CD4-positive, alpha-beta T cell treated with Interleukin-21 for 1 hour (primary cell): ENCODE data around the gene SEPHS1.
A peak's percentile ranks its signal among the peaks of the same experiment; 100 is the strongest.
"Not testable (repeated sequence)": the region's sequence is repeated elsewhere in the genome, so short reads cannot be mapped to it uniquely, and the experiment has no call there.

Experiments used
- DNase-seq: peaks from one replicate; pipeline ENCODE4 v3.0.0-alpha.2; 2020

The SEPHS1 gene

DNA sequence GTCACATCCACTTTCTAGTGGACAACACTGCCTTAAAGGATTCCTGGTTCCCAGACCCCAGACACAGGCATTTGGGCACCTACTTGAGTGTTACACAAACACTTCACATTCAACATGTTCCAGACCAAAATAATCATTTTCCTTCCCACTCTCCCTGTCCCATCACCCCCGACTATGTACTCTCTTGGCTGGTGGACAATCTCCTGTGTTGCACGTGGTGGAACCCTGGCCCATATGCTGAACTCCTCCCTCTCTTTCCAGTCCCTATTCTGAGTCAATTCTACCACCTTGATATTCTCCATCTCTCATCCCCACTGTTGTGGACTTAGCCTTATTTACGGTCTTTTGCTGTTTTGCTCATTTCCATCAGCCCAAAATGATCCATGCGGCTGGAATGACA, 8.3 kb upstream of the SEPHS1 start:
- no peak for DNase-seq

DNA sequence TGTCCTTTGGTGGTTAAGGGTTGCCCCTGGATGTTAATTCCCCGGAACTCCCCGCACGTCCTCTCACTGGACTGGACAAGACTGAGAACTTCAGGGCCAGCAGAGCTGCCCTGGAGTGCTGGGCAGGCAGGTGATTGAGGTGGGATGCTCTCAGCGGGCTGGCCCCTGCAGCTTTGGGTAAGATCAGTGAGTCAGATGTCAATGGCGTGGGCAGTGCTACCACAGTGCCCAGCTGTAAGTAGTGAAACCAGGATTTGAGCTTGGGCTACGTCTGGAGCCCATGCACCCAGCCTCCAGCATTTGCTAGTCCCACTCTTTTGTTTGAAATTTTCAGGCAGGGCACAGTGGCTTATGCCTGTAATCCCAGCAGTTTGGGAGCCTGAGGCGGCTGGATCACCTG, 6.7 kb upstream of the SEPHS1 start:
- no peak for DNase-seq

DNA sequence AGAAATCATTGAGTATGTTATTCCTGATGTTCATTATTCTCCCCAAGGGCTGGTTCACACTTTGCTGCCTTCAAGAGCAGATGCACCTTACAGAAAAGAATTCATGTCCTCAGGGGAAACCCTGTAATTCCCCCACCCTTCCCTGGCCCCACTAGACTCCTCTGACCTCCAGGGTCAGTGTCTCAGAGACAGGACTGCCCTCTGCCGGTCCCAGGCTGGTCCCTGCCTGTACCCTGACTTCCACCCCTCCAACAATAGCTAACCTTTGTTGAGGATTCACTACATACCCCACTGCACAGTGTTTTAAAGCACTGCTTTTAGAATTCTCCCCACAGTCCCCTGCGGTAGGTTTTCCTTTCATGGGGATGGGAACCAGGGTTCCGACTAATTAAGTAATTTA, 4.4 kb upstream of the SEPHS1 start:
- no peak for DNase-seq

DNA sequence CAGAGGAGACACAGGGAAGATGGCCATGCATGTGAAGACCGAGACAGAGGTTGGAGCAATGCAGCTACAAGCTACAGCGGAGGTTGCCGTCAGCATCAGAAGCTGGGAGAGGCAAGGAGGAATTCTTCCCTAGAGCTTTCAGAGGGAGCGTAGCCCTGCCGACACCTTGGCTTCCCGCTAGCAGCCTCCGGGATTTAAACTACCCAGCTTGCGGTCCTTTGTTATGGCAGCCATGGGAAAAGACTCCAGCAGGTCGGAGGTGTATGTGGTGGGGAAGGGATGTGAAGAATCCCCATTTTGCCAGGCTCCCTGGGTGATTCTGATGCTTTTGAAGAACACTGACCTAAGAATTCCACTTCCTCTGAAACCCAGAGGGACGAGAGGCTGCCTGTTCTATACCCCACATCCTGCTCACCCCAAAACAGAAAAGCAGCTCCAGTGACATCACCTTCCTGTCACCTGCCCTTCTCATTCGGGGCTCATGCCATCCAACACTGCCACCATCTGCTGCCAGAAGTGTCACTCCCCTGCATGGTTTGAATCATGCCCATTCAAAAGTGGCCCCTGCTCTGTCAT, 3.3 kb upstream of the SEPHS1 start:
- peak; percentile 62 for DNase-seq

DNA sequence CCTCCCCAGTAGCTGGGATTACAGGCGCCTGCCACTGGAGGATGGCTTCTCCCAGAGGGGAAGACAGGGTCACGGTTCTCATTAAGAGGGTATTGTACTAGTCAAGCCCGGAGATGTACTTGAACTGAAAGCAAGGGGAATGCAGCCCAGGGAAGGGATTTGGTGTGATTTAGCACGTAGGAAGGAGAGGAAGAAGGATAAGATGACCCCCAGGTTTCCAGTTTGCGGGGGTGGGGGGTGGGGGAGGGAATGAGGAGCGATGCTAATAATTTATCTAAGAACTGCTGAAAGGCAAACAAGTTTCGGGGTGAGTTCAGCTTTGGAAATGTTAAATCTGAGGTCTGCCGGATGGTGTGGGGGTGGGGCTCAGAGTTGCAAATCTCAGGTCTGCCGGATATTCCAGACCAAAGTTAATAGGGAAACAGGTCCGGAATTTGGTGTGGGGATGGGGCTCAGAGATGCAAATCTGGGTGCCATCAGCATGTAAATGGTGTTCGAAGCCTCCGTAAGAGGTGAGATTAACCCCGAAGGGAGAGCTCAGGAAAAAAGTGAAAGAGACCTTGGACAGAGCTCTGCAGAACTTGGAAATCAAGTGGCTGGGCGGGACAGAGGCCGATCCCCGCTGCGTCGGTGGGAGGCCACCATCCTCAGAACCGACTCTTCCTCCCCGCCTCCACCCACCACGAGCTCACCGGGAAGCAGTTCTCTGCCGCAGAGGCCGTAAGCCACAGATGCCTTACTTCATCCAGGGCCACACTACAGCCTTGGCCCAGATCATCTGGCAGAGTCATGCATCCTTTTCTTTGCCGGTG, 1.6 kb upstream of the SEPHS1 start:
- no peak for DNase-seq

DNA sequence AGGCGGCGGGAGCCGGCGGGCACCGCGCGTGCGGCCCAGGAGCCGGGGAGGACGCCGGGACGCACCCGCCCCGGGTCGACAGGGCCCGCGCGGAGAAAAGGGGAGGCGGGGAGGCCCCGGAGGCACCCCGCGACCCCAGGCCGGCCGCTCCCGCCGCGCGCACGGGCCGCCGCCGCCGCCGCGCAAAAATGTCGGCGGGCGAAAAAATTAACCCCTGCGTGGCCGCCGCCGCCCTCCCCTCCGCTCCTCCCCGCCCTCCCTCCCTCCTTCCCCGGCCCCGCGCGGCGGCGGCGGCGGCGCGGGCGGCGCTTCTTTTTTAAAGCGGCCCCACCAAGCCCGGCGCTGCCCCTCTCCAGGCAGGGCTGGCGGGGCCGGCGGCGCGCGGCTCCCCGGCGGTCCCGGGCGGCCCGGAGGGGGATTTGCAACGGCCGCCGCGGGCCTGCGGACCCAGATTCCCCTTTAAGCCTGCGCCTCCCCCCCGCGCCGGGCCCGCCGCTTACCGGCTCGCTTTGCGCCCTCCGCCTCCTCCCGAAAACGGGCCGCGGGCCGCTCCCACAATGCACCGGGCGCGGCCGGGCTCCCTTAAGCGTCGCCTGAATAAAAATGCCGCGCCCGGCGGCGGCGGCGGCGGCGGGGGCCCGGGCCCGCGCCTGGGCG, 465 bp downstream of the SEPHS1 start:
- peak; percentile 81 for DNase-seq

DNA sequence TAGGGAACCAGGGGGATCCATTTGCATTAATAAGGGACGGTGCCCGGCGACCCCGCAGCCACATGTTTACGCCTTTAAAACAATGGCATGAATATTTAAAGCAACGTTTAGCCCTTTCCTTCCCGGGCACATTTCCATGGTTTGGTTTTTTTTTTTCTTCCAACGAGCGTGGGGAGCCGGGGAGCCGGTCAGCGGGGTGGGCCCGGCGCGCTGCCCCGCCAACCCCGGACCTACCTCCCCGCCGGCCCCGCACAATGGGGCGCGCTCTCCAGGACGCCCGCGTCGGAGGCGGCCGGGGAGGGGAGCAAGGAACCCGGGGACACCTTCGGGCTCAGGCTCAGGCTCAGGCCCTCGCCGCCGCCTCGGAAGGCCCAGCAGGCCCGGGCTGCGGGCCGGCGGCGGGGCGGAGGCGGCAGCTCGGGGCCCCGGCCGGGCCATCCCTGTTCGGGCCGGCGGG, 1.0 kb downstream of the SEPHS1 start:
- no peak for DNase-seq

DNA sequence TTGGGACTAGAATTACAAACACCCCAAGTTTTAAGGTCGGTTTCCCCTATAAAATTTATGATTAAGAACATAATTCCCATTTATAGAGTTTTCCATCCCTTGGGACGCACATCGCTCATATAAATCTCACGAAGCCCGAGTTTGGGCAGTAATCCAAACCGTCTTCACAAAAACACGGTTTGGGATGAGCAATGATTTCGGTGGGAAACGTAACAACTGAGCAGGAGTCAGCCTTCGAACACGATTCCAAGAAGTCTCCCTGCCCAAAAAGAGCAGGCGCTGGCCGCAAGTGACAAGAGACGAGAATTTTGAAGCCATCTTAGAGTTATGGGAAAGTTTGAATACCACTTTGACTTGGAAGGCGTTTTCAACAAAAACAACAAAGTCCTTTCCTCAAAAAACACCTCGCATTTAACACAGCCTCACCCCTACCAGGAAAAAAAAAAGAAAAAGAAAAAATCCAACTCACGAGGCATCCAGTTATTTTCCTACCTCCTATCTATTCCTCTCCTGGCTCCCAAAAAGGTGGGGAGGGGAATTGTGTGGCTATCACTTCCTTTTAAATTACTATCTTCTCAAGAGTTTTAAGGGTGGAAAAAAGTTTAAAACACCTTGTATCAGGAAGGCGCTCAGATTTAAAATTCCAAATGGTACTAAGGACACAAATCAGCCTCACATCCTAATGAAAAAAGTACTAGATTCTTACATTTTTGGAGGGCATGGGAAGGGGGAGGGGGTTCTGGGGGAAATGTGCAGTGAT, 1.6 kb downstream of the SEPHS1 start:
- DNase-seq, result no peak

DNA sequence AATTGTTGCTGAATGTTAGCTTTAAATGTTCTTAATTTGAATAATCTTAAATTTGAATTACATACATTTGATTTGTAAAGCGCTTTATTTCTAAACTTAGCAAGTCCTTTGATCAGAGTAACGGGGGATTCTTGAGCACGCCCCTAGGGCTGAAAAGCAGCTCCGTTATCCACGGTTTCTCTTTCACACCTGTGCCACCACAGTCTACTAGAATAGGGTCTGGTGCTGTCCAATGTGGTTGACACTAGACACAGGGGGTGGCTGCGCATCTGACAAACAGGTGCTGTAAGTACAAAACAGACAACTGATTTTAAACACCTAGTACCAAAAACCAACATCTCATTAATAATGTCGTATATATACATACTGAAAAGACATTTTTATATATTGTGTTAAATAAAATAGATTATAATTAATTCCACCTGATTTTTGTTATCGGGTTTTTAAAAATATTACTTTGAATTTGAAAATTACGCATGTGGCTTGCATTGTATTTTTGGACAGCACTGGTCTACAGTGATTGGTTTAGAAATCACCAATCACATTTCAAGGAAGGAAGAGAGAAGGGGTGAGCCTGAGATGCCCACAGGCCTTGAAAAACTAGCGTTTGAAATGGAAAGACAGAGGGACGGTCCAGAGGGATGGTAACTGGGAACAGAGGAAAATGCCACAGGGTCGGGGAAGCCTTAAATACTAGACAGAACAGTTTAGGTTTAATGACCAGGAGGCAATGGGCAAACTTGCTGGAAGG, 7.3 kb downstream of the SEPHS1 start:
- peak; percentile 59 for DNase-seq

DNA sequence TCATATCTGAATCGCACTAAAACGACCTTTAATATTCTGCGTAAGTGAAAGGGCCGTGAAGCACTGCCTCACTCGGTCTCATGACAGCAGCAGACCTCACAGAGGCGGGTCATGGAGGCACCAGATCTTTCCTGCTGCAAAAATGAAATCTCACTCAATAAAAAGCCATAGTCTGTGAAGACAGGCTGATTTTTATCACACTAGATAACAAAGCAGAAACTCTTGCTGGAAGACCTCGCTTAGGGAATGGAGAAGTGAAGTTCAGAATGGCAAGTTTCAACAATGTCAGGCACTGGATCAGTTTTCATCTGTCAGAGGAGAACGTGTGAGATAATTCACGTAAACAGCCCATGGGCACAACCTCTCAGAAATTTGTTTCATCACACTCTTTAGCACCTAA, 8.0 kb downstream of the SEPHS1 start:
- DNase-seq, result no peak

DNA sequence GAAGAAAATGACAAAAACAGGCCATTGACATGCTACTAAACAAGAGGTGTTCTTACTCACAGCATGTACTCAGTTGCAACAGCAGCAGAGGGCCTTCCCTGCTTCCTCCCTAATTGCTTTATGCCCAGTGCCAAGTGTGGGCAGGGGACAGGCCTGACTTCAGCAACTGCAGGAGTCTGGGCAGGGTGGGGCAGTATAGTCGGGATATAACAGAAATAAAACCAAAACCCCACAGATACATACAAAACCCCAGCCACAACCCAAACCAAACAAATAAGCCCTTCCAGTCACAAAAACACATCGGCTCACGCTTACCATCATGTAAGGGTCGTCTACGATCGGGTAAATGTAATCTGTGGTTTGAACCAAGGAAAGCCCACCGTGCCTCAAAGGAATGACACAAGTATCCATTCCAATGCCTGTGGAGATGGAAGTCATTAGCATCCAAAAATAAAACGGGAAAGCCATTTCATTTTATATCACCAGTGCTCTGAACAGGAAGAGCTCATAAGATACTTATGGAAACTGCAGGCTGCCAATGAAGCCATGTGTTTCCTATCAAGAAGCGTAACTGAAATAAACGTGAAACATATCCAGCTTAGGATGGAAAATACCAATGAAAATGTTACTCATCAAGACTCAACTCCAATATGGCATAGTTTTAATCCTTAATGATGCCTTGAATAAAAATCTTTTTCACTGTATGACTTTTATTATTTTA, 9.5 kb downstream of the SEPHS1 start:
- DNase-seq, result no peak

DNA sequence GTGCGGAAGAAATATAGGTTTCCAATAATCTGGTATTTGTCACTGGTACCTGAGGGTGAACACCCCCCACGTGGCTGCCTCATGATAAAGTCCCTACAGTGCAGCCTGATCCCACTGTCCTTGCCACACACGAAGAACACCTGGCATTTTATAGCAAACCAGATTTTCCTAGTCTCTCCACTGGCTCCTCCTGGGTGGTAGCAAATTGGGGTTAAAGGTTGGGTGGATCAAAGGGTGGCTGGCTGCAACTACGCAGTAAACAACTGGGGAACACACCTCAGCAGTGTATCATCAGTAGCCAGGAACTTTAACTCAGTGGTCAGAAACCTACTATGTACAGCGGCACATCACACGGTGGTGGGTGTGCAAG, 10.3 kb downstream of the SEPHS1 start:
- no peak for DNase-seq

DNA sequence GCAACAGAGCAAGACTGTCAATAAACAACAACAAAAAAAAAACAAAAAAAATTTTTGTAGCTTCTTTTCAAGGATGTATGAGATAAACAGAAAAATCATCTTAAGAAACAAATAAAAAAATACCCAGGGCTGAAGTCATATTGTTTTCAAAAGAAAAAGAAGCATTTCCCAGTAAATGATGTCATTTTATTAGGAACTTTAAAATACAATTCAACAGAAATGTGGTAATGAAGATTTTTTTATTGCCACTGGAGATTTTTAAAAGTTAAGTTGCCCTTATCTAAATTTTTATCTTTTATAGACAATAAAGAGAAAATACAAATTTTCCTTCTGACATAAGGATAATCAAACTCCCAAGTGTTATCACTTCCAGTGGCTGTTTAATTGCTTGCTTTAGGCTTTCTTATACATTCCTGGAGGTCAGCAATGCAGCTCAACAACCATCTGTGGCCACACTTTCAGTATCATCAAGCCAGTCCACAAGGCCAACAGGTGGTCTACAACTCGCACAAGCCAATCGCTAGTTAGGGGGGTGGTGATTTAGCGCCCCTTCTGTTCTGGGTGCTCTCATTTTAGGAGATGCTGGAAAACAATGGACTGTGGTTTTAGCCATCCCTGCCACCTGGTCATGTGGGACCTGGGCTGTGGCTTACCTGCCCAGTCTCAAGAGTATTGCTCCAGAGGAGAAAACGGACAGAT, 10.8 kb downstream of the SEPHS1 start:
- DNase-seq, result no peak

DNA sequence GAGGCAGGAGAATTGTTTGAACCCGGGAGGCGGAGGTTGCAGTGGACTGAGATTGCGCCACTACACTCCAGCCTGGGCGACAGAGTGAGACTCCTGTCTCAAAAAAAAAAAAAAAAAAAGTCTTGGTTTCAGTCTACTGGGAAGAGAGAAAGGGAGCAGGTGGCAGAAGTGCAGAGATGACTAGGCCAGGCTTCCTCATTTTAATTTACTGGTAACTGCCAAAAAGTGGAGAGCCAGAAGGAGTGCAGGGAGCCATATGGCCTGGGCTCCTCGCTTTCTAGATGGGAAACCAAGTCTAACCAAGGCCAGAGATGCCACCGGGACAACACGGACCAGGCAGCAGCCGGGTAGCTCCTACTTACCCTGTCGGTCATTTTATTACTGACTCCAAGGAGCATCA, 12.2 kb downstream of the SEPHS1 start:
- DNase-seq, result no peak

DNA sequence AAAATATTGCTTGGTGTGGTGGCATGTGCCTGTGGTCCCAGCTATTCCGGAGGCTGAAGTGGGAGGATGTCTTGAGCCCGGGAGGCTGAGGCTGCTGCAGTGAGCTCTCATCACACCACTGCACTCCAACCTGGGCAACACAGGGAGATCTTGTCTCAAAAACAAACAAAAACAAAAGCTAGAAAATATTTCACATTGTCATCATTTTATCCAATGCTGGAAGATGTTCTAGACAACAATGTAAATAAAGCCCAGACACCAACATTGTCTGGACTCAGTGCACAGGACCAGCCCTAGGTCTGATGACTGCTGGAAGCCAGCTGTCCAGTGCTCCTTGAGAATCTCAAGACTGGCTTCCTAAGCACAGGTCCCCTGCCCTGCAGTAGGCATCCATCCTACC, 13.5 kb downstream of the SEPHS1 start:
- DNase-seq, result no peak

DNA sequence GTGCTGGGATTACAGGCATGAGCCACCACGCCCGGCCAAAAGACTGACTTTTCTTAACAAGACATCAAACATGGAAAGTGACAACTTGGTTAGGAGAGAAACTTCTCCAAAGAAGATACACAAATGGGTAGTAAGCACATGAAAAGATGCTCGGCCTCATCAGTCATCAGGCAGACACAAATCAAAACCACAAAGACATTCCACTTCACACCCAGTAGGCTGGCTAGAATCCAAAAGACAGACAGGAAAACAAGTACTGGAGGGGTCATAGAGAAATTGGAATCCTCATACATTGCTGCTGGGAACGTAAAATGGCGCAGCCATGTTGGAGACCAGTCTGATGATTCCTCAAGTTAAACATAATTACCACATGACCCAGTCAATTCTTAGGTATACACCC, 16.4 kb downstream of the SEPHS1 start:
- no peak for DNase-seq

DNA sequence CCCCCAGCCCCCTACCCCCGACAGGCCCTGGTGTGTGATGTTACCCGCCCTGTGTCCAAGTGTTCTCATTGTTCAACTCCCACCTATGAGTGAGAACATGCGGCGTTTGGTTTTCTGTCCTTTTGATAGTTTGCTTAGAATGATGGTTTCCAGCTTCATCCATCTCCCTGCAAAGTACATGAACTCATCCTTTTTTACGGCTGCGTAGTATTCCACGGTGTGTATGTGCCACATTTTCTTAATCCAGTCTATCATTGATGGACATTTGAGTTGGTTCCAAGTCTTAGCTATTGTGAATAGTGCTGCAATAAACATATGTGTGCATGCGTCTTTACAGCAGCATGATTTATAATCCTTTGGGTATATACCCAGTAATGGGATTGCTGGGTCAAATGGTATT, 17.1 kb downstream of the SEPHS1 start:
- not testable (repeated sequence) for DNase-seq

DNA sequence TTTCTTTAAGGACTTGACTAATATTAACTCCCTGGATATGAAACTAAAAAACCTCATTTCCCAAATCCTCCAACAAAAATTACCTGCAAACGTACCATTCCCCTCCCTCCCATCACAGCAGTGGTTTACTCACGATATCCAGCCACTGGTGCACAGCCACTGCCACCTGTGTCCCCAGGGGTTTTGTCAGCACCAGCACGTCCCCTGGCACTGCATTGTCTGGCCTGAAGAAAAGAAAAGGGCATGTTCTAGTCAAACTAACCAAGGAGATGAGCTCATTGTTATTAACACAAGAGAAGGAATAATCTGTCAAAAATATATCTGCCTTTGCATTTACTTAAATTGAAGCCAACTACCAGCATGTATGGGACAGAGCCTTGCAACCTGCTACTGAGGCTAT, 18.5 kb downstream of the SEPHS1 start:
- DNase-seq, result no peak

DNA sequence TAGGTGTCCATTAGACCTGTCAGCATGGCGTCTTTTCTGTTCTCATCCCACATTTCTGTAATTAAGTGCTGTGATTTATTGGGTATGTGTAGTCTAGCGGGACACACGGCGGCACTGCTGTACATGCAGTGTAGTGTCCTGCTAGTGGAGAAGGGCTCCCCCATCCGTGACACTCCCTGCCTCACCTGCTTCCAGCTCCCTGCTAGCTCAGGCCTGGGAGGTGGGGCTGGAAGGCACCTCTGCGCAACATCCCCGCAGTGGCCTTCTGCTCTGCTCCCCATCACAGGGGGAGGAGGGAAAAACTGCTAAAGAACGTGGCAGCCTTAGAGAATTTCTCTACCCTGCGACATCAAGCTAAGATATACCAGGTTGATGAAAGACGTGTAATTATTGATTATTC, 19.5 kb downstream of the SEPHS1 start:
- no peak for DNase-seq

DNA sequence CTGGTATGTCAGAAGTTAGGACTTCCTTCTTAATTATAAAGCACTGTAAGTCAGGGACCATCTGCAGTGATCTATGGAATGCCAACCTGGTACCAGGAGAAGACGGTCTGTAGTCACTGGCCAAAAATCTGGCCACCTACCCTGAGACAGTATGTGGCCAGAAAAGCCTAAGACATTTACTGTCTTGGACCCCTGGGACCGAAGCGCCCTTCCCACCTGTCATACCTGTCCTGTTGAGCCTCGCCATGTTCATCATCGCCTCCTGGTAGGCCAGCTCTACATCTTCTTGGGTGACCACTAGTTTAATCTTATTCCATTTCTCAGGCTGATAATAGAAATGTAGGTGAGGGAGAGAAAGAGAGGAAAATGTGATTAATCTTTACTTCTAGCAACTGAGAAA, 20.0 kb downstream of the SEPHS1 start:
- DNase-seq, result no peak

DNA sequence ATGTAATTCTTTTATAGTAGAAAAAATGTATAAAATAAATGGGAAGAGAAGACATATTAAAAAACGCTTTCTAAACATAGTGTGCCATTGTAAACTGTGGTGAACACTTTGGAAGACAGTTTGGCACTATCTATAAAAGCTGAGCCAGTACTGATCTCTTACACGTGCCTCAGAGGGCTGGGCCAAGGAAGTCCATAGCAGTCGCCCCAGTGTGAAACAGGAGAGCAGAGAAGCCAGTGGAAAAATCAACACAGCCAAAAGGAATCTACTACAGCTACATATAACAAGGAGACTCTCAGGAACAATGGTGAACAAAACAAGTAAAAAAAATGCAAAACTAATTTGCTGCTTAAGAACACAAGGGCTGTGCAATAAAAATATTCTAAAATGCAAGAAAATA, 20.6 kb downstream of the SEPHS1 start:
- no peak for DNase-seq
